ENCODE measurements around the gene U2AF2.
A peak's percentile ranks its signal among the peaks of the same experiment; 100 is the strongest.

The U2AF2 gene

DNA sequence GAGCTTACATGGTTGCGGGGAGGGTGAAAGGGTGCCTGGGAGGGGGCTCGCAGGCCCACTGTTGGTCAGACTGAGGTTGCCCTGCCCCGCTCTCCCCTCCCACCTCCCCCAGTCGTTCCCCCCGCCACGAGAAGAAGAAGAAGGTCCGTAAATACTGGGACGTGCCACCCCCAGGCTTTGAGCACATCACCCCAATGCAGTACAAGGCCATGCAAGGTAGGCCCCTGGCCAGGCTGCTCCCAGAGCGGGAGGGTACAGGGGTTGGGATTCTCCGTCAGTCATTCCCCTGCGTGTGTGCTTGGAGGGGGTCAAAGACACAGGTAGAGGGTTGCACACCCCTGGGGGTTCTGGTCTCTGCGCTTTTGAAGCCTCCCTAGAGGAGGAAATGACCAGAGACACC lies 5.6 kb downstream of the U2AF2 start:
- DNase-seq: no peak

DNA sequence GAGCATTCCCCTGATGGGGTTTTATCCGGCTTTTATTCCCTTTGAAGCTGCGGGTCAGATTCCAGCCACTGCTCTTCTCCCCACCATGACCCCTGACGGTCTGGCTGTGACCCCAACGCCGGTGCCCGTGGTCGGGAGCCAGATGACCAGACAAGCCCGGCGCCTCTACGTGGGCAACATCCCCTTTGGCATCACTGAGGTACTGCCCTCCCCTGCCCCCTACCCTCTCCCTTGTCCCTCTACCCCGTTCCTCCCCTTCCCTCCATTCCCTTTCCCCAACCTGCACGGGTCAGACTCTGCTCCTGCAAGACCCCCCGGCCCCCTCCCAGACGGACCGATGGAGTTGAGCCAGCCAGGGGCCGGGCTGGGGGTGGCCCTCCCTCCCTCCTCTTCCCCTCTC lies 6.2 kb downstream of the U2AF2 start:
- DNase-seq: no peak

DNA sequence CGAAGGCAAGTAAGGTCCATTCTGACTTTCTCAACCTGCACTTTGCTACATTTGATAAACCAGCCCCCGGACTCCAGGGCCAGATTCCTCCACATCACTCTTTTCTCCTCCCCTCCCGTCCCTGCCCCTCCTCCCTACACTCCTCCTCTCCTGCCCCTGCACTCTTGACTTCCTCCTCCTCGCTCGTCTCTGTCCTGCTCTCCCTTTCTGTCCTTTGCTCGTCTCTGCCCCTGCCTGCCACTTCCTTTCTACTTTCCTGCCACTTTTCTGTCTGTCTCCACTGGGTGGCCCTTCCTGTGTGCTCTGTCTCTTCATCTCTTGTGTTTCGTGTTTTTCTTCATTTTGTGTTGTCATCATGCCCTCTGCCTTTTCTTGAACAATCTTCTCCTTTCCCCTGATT lies 7.0 kb downstream of the U2AF2 start:
- no peak for DNase-seq

DNA sequence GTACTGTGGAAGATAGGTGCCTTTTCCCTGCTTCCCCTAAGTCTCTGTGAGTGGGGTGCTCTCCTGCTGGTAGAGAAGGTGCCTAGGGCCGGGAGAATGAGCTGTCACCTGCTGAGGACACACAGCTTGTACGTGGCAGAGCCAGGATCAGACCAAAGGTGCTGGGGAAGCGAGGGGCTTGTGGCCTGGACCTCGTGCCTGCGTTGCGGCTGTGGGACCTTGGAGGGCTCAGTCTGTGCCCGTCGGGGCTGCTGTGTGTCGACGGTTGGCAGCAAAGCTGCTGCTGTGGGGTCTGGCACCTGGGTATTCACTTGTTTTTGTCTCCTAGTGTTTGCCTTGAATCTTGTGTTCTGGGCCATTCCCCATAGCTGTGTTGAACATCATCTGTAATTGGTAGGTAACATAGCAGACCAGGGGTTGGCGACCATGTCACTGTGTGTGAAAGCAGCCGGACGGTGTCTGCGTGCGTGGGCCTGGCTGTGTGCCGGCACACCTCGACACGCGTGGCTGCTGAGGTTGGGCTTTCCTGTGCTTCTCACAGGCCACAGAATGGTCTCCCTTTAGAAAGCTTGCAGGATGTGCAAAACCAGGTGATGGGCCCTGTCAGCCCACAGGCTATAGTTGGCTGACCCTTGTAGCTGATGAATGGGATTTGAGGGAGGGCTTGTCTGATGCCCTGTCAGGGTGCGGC lies 9.2 kb downstream of the U2AF2 start:
- DNase-seq: no peak

DNA sequence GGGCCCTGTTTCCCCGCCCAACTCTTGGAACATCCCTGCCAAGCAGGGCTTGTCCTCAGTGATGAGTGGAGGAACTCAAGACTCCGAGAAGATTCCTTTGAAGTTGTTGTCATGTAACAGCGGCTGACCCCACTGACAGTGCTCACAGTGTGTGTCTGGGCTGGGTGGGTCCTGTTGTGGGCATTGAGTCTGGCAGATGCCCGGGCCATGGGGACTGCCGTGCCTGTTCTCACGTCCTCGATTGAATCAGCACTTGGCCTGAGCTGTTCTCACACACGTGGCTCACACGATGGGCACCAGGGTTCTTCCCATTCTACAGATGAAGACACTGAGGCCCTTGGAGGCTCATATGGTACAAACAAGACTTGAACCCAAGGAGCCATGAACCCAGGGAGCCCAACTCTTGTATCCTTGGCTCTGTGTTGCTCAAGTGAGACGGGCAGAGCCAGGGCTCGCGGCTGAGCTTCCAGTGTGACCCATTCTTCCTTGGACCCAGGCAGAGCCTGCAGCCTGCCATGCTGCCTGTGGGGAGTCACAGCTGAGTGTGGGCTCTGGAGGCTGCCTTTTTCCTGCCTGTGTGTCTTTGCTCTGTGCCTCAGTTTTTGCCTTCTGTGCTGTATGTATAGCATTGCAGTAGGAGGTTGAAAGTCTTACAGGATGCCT lies 11.6 kb downstream of the U2AF2 start:
- DNase-seq: no peak

DNA sequence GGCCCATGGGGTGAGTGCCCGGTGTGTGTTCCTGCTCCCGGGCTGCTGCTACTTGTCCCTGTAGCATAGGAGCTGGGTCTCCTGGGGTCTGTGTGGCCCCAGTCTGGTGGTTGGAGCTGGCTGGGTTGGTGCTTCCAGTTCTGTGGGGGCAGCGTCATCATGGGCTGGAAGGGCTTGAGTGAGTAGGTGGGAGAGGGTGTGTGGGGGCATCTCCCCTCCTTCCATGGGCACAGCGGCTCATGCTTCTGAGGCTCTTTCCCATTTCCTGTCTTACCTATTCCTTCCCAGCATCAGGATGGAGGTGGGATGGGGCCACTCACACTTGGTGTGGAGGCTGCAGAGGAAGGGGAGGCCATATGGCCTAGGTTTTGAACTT lies 12.2 kb downstream of the U2AF2 start:
- no peak for DNase-seq

DNA sequence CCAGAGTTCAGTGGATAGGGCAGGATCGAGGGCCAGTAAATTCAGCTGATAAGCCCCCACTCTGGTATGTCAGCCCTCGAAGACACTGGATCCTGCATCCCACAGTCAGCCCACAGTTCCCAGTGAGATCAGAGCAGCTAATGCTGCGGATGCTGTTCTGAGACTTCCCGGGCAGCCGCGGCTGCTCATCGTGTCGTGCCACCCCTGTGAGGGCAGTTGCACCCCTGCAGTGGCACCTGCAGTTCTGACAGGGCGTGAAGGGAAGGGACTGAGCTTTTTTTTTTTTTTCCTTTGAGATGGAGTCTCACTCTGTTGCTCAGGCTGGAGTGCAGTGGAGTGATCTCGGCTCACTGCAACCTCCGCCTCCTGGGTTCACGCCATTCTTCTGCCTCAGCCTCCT lies 12.7 kb downstream of the U2AF2 start:
- no peak for DNase-seq

DNA sequence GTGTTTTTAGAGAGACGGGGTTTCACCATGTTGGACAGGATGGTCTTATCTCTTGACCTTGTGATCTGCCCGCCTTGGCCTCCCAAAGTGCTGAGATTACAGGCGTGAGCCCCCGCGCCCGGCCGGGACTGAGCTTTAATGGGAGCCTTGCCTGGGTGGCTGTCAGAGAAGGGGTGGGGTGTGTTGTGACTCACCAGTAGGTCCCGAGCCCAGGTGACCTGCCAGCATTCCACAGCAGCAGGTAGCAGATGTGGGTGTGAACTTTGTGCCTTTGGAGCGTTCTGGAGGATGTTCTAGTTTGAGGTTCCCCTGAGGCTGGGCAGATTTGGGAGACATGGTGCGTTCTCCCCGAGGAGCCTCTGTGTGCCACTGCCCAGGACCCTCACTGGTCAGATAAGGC lies 13.1 kb downstream of the U2AF2 start:
- DNase-seq: no peak

DNA sequence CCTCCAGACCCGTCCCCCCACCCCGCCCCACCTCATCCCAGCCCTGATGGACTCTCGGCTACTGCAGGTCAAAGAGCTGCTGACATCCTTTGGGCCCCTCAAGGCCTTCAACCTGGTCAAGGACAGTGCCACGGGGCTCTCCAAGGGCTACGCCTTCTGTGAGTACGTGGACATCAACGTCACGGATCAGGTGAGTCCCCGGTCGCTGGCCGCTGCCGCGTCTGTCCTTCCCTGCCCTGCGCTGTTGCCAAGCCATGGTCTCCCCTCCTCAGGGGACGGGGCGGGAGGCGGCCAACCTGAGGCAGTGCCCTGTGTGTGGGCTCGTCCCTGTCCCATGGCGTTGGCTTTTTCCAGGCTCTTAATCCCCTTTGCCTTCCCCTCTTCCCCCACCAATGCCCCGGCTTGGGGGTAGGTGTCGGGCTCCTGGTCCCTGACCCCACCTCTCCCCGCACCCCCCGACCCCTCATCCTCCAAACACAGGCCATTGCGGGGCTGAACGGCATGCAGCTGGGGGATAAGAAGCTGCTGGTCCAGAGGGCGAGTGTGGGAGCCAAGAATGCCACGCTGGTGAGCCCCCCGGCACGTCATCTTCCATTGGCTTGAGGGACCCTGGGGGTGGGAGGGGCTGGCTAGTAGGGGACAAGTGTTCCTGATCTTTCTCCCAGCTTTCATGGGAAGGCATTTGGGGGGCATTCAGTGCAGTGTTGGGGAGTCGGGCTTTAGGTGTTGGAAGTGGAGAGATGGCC lies 13.9 kb downstream of the U2AF2 start:
- no peak for DNase-seq

DNA sequence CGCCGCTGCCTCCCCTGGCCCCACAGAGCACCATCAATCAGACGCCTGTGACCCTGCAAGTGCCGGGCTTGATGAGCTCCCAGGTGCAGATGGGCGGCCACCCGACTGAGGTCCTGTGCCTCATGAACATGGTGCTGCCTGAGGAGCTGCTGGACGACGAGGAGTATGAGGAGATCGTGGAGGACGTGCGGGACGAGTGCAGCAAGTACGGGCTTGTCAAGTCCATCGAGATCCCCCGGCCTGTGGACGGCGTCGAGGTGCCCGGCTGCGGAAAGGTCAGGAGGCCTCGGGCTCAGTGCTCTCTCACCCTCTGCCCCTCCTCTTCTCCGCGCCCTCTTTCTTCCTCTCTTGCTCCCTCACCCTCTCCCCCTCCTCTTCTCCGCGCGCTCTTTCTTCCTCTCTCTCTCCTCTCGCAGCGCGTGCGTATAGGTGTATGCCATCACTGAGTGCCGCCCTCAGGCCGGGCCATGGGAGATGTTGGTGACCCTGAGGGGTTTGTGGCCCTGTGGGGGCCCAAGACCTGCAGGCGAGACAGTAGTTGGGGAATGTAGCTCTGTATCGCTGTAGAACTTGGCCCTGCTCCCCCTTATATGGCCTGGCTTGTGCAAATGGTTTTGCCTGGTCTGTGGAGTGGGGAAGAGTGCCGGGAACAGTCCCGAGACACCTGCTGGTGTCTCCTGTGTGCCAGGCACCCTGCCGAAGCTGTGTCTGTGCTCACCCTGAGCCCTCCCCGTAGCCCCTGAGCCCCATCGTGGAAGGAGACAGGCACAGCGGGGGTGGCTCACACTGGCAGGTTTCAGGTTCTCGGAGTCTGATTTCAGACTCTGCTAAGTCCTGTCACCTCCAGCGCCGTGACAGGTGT lies 14.8 kb downstream of the U2AF2 start:
- DNase-seq: no peak

DNA sequence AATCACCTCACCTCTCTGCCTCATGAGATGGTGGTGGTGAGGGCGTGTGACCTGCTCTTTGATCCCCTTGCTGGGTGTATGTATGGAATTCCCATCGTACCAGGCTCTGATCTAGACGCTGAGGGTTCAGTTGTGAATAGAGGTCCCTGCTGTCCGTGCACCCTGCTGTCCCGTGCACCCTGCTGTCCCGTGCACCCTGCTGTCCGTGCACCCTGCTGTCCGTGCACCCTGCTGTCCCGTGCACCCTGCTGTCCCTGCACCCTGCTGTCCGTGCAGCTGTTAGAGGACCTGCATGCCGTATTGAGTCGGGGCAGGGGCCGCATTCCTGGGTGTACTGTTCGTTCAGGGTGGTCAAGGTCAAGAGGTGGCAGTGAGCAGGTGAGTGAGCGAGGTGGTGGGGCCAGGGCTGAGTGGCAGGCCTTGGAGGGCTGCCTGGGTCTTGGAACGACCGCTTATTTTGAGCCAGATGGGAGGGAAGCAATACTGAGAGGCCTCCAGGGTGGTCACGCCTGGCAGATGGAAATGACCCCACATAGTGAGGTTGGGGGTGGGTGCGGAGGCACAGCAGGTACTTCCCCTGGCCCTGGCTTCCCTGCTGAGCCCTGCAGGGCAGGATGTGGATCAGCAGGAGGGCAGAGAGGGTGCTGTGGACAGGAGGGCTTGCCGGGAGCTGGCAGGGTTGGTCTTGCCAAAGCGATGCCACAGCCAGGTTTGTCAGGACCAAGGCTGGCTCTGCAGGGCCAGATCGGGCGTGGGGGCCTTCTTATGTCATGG lies 15.6 kb downstream of the U2AF2 start:
- DNase-seq: peak; percentile 27

DNA sequence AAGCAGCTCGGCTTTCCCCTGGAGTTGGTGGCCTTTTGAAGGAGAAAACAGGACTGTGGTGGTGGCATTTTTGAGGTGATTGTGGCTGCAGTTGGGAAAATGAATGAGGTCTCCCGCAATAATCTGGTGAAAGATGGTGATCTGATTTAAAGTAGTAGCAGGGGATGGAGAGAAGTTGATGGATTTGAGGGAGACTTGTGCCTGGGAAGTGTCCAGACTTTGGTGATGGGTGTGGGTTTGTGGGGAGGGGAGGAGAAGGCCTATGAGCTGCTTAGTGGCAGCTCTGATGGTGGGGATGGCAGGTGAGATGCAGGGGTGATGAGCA lies 16.2 kb downstream of the U2AF2 start:
- no peak for DNase-seq

DNA sequence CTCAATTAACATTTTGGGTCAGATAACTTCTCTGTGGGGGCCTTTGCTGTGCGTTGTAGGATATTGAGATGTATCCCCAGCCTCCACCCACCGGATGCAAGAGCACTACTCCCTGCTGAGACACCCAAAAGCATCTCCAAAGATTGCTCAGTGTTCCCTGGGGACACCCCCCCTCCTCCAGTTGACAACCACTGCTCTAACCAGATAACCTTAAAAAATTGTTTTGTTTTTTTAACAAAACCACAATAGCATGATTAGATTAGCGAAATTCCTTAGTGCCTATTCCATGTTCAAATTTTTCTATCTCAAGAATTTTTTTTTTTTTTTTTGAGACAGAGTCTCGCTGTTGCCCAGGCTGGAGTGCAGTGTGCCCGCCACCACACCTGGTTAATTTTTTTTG lies 17.6 kb downstream of the U2AF2 start:
- DNase-seq: no peak

DNA sequence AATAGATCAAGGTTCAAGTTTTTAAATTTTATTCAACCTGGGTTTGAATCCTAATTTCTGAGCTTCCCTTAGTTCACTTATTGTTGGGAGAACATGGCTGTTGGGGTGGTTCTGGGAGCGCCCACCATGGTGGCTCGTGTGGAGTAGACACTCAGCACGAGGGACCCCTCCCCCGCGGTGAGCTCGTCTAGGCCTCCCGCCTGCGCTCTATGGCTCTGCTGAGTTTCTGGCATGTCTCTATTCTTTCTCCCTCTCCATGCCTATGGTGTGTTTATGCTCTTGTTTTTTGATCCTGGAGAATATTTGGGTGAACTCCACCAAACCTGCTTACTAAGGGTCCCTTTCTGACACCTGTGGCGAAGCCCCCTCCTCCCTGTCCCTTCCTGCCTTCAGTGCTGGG lies 18.6 kb downstream of the U2AF2 start:
- no peak for DNase-seq

DNA sequence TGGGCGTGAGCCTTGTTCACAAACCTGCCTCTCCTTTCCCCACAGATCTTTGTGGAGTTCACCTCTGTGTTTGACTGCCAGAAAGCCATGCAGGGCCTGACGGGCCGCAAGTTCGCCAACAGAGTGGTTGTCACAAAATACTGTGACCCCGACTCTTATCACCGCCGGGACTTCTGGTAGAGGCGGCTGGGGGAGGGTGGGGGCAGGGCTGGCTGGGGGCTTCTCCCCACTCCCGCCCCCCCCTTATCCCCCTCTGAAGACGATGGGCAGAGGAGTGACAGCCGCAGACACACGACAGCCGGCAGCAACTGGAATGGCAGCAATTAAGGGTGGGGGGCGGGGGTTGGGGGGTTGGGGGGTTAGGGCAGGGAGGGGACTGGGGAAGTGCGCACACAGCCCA lies 19.1 kb downstream of the U2AF2 start:
- no peak for DNase-seq

DNA sequence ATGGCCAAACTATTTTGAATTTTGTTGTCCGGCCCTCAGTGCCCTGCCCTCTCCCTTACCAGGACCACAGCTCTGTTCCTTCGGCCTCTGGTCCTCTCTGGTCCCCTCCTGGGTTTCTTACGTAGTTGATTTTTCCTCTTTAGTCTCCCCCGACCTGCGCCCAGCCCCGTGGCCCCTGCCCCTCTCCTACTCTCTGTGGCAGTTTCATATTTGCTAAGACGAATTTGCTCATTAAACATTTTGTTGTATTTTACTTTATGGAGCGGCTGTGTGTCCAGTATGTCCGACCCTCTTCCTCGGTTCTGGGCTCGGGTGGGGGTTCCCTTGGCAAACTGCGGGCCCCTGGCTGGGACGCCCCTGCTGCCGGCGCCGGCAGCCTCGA lies 19.6 kb downstream of the U2AF2 start:
- no peak for DNase-seq

DNA sequence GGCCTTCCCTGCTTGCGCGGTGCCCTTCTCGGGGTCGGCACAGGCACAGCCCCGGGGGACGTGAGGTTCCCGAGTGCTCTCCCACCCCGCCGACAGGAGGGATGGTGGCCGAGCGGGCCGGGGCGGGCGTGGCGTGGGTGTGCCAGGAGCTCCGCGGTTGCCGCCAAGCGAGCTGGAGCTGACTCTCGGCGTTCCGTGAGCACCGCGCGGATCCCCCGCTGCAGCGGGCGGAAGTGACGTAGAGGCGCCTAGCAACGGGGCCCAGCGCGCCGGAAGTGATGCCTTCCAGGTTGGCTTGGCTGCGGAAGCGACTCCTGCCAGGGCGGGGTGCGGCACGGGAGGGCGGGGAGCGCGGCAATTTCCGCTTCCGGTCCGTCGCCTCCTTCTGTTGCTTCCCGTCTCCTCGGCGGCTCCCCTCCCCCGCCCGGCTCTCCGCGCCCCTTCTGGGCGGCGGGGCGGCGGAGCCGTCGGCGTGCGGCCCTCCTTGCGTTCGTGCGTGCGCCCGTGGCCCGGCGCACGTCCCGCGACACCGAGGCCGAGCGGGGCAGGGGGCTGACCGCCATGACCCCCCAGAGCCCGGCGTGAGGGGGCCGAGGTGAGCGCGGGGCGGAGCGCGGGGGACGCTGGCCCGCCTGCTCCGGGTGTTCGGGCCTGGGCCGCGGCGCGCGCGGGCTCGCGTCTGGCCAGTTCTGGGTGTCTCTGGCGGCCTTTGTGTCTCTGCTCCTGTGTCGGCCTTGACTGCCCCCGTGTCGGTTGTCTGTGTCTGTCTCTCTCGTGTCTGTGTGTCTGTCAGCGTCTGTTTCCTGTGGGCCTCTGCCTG lies 20.2 kb downstream of the U2AF2 start, which contains the start of gene EPN1:
TSS of gene EPN1 (plus strand) at position 386 of the 820 bp plus-strand sequence. CDS start 3,402 bp downstream, outside the sequence.
- peak; percentile 97 for DNase-seq

DNA sequence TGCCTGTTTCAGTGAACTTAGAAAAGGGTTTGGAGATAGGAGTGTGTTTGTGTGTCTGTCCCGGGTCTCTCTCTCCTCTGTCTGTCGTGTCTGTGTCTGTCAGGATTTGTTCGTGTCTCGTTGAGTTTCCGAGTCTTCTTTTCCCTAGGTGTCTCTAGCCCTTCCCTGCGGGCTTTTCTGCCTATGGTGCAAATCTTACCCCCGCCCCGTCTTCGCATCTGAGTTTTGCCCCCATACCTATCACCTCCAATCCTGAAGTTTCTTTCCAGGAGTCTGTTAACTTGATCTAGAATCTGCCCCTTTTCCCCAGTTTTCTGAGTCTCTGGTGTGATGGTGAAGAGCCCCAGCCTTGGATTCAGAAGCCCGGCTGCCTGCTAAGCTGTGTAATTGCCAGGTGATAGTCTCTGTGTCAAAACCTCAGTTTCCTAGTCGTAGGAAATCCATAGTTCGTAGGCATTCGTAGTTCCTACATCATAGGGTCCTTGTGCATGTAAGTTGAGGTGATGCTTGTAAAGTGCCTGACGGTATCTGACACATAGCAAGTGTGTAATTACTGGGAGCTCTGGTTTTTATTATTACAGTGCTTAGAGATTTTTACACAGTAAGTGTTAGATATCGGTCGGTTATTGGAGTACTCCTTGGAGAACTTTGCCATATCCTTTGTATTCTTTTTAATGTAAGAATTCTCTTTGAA lies 21.0 kb downstream of the U2AF2 start:
- DNase-seq: no peak

DNA sequence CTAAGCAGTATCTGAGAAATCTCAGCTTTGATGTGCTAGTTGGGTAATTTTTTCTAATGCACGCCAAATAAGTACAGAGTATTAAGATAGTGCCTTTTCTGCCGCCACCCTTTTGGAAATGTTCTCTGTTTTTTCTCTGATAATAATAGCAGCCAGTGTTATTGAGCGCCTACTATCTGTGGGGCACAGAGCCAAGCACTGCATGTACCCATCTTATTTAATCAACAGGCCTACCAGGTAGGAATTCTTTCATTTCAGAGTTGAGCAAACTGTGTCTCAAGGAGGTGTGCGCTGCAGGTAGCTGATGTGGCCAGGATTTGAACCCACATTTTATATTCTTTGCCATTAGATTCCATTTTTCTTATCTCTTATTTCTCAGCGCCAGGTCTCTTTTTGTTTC lies 21.5 kb downstream of the U2AF2 start:
- DNase-seq: no peak

DNA sequence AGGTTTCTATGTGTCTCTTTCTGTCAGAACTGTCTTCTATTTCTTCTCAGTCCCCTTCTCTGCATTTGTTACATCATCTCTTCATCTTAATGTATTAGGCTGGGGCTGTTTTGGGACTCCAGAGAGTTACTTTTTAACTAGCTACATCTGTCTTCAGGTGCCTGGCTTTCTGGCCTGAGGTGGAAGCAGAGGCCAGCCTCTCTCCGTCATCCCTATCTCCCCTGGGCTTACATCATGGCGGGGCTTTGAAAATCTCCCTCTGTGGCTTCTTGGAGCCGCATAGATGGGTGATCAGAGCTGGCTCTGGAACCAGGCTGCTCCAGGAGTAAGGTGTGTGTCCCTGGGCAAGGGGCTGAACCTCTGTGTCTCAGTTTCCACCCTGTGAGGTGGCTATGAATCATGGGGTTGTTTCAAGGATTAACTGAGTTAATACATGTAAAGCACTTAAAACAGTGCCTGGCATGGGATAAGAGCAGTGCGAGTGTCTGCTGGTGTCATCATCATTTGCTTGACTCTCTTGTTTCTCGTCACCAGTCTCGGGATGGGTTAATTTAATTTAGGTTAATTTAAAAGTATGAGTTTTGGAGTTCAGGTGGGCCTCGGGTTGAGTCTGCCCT lies 22.2 kb downstream of the U2AF2 start:
- no peak for DNase-seq

Data from activated CD4-positive, alpha-beta T cell treated with anti-CD3 and anti-CD28 coated beads for 1 hour (primary cell).